Karpas-422 (cell line): Measurements from ENCODE around the gene EGFL7. TPM values are rescaled to one million over a fixed set of nuclear protein-coding genes. Genes with fewer than 3 reads are reported as not detected.

Source experiments
- DNase-seq: peaks from one replicate; pipeline ENCODE4 v3.0.0-alpha.2; 2015
- H2AFZ ChIP-seq: fragments of 200-600 bp; sonication (generic); 2 replicates; pipeline ENCODE4 v1.6.1; 2014; ENCODE audit warnings: antibody characterized with exemption, low read length, mixed read lengths
- H3K27ac ChIP-seq: fragments of 200-600 bp; sonication (generic); 2 replicates; pipeline ENCODE4 v1.5.1; 2014; ENCODE audit warnings: mild to moderate bottlenecking, low read length, moderate library complexity
- H3K27me3 ChIP-seq: fragments of 200-600 bp; sonication (generic); 2 replicates; pipeline ENCODE4 v1.6.1; 2014; ENCODE audit warnings: low read length, mixed read lengths
- H3K36me3 ChIP-seq: fragments of 200-600 bp; sonication (generic); 2 replicates; pipeline ENCODE4 v1.6.1; 2014; ENCODE audit warnings: low read length, mixed read lengths; ENCODE audit not compliant: insufficient read depth
- H3K4me1 ChIP-seq: fragments of 200-600 bp; sonication (generic); 2 replicates; pipeline ENCODE4 v1.6.1; 2014; ENCODE audit warnings: mild to moderate bottlenecking, low read length, mixed read lengths
- H3K4me2 ChIP-seq: fragments of 200-600 bp; sonication (generic); 2 replicates; pipeline ENCODE4 v1.6.1; 2014; ENCODE audit warnings: low read length, low read depth, mild to moderate bottlenecking; ENCODE audit not compliant: poor library complexity, severe bottlenecking
- H3K4me3 ChIP-seq: fragments of 200-600 bp; sonication (generic); 2 replicates; pipeline ENCODE4 v1.5.1; 2014; ENCODE audit warnings: mild to moderate bottlenecking, antibody characterized with exemption, low read length, mixed read lengths
- H3K79me2 ChIP-seq: fragments of 200-600 bp; sonication (generic); 2 replicates; pipeline ENCODE4 v1.6.1; 2014; ENCODE audit warnings: mild to moderate bottlenecking, low read length, mixed read lengths
- H3K9ac ChIP-seq: fragments of 200-600 bp; sonication (generic); 2 replicates; pipeline ENCODE4 v1.6.0; 2014; ENCODE audit warnings: low read length
- H3K9me2 ChIP-seq: fragments of 200-600 bp; sonication (generic), shearing (Covaris generic); replicated peaks from 2 replicates; pipeline ENCODE4 v1.6.0; 2014; ENCODE audit warnings: mild to moderate bottlenecking, low read length, moderate library complexity; ENCODE audit not compliant: insufficient read depth
- H3K9me3 ChIP-seq: fragments of 300-700, 200-600 bp; sonication (generic); 2 replicates; pipeline ENCODE4 v1.6.1; 2014; ENCODE audit warnings: low read length, mixed read lengths
- H4K20me1 ChIP-seq: fragments of 200-600 bp; sonication (generic); 2 replicates; pipeline ENCODE4 v1.6.1; 2014; ENCODE audit warnings: mild to moderate bottlenecking, antibody characterized with exemption, low read length, low read depth; ENCODE audit not compliant: insufficient read depth
- total RNA-seq: library from RNA; depleted of rRNA; stranded (reverse); fragments of >200 nt; shearing (Covaris generic); gene quantifications from 2 replicates; pipeline ENCODE4 v1.2.3, GENCODE V29; 2014; ENCODE audit warnings: low replicate concordance

The EGFL7 gene
- total RNA-seq, 1 experiment from 2014 or later: not detected

DNA sequence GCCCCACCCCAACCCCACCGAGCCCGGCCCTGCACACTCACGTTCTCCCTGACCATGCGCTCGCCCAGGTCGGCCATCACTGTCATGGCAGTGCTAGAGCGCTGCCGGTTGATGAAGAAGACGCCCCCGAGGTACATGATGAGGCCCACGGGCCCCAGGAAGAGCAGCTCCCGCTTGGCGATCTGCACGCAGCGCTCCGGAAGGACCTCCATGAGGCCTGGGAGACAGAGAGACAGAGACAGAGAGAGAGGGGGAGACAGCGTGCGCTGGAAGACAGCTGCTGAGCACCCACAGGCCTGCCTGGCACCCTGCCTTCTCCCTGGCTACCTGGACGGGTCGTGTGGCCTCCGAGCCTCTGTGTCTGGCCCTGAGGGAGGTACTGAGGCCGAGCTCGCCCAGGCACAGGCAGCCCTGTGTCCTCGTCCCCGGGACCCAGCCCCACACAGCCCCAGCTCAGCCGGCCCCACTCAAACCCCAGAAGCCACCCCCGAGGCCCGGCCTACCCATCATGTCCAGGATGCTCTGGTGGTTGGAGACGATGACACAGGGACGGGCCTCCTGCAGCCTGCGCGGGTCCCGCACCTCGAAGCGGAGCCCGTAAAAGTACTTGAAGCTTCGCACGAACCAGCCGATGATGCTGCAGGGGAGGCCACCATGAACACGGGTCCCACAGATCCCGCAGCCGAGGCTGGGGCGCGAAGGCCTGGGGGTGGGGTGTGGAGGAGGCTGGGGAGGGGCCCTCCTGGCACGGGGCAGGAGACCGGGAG lies 14.4 kb downstream of the EGFL7 start:
- no peaks in the 10 kb centered on the region for H3K9me2 ChIP-seq
- H3K79me2 ChIP-seq: no peaks in the 10 kb centered on the region
- no peak for DNase-seq
- no peaks in the 10 kb centered on the region for H3K36me3 ChIP-seq
- no peak overlapping the region for H3K4me2 ChIP-seq
- H3K4me3 ChIP-seq: no peak overlapping the region
- H2AFZ ChIP-seq: no peak overlapping the region
- no peak overlapping the region for H3K27ac ChIP-seq
- H3K27me3 ChIP-seq: no peaks in the 10 kb centered on the region
- no peaks in the 10 kb centered on the region for H3K9me3 ChIP-seq
- H3K9ac ChIP-seq: no peak overlapping the region
- H3K4me1 ChIP-seq: no peaks in the 10 kb centered on the region
- 0 out of 2 replicates have a peak, but pooled peaks cover 8% of the 10 kb centered on the region for H4K20me1 ChIP-seq

DNA sequence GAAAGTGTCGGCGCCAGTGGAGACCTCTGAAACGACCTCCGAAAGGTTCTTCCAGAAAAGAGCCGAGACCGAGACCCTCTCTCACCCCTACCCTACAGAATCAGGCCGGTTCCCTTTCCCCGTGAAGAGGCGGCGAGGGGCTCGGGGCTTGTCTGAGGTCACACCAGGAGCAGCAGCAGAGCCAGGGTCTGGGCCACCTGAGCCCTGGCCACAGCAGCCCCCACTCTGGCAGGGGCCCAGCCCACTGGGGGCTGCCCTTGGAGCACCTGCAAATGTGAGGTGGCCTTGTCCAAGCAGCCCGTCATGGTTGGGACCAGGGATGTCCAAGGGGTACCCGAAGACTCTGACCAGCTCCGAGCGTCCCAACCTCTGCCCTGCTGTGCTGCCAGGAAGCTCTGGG lies 15.3 kb downstream of the EGFL7 start:
- Histone ChIP-seq H3K79me2 (no peaks in the 10 kb centered on the region), H4K20me1 (0 out of 2 replicates have a peak, but pooled peaks cover 10% of the 10 kb centered on the region), H3K4me3 (no peak overlapping the region), H3K27ac (no peak overlapping the region), H3K9me2 (no peaks in the 10 kb centered on the region), H3K27me3 (no peaks in the 10 kb centered on the region), H3K4me2 (no peak overlapping the region), H3K9ac (no peak overlapping the region), H2AFZ (no peak overlapping the region), H3K36me3 (no peaks in the 10 kb centered on the region), H3K9me3 (no peaks in the 10 kb centered on the region), H3K4me1 (no peaks in the 10 kb centered on the region)
- DNase-seq: no peak

DNA sequence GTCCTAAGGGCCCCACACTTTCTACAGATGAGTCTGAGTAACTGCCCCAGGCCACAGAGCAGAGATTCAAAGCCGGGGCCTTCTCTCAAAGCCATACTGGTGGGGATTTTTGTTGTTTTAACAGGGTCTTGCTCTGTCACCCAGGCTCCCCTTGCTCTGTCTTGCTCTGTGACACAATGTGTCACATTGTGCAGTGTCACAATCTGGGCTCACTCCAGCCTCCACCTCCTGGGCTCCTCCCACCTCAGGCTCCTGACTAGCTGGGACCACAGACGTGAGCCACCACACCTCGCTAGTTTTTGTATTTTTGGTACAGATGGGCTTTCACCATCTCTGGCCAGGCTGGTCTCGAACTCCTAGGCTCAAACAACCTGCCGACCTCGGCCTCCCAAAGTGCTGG lies 15.9 kb downstream of the EGFL7 start:
- Histone ChIP-seq H3K27ac (no peak overlapping the region), H2AFZ (no peak overlapping the region), H4K20me1 (0 out of 2 replicates have a peak, but pooled peaks cover 14% of the 10 kb centered on the region), H3K27me3 (no peaks in the 10 kb centered on the region), H3K4me2 (no peak overlapping the region), H3K9ac (no peak overlapping the region), H3K4me1 (no peaks in the 10 kb centered on the region), H3K9me2 (no peaks in the 10 kb centered on the region), H3K36me3 (no peaks in the 10 kb centered on the region), H3K9me3 (no peaks in the 10 kb centered on the region), H3K79me2 (no peaks in the 10 kb centered on the region), H3K4me3 (no peak overlapping the region)
- no peak for DNase-seq

DNA sequence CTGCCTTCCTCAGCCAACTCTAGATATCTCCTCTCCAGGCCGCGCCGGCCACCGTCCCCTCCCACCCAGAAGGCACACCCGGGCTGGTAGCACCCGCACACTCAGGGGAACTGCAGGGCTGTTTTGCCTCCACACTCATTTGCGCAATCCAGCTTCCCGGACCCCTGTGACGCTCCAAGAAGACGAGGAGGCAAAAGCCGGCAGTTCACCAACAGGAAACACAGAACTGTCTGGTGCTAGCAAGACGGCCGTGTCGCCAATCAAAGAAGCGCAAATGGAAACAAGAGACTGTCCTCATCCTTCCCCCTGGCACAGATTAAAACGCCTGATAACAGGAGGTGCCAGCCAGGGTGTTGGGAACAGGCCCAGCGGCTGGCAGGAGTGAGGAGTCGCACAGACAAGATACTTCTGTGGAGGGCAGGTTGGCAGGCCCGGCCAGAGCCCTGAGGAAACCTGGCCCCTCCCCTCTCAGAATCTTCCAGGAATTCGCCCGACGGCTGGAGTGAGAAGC lies 16.8 kb downstream of the EGFL7 start:
- Histone ChIP-seq H2AFZ (no peak overlapping the region), H3K9ac (no peak overlapping the region), H3K4me1 (no peaks in the 10 kb centered on the region), H3K4me2 (no peak overlapping the region), H3K9me3 (no peaks in the 10 kb centered on the region), H4K20me1 (0 out of 2 replicates have a peak, but pooled peaks cover 14% of the 10 kb centered on the region), H3K9me2 (no peaks in the 10 kb centered on the region), H3K79me2 (no peaks in the 10 kb centered on the region), H3K36me3 (no peaks in the 10 kb centered on the region), H3K27me3 (no peaks in the 10 kb centered on the region), H3K27ac (no peak overlapping the region), H3K4me3 (no peak overlapping the region)
- DNase-seq: no peak

DNA sequence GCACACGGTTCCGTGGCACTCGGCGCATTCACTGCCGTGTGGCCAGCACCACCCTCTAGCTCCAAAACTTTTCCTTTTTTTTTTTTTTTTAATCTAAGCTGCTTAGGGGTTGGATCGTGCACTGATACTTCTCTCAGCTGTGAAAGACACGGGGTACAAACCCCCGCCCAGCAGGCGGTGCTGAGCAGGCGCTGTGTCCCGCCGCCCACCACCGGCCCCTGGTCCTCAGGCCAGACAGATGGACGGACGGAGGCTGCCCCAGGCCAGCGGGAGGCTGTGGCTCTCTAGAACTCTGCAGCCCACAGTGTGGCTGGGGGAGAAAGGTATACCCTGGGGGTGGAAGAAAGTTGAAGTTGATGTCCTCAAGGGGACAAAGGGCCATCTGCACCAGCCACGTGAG lies 18.3 kb downstream of the EGFL7 start:
- Histone ChIP-seq H3K9me3 (no peaks in the 10 kb centered on the region), H3K27me3 (no peaks in the 10 kb centered on the region), H3K9ac (no peak overlapping the region), H2AFZ (no peak overlapping the region), H3K36me3 (no peaks in the 10 kb centered on the region), H3K9me2 (no peaks in the 10 kb centered on the region), H3K79me2 (peaks cover 3% of the 10 kb centered on the region), H4K20me1 (peaks cover 19% of the 10 kb centered on the region; the same call in 1 of the 2 replicates), H3K27ac (no peak overlapping the region), H3K4me2 (no peak overlapping the region), H3K4me3 (no peak overlapping the region), H3K4me1 (peaks cover 6% of the 10 kb centered on the region)
- DNase-seq: no peak

DNA sequence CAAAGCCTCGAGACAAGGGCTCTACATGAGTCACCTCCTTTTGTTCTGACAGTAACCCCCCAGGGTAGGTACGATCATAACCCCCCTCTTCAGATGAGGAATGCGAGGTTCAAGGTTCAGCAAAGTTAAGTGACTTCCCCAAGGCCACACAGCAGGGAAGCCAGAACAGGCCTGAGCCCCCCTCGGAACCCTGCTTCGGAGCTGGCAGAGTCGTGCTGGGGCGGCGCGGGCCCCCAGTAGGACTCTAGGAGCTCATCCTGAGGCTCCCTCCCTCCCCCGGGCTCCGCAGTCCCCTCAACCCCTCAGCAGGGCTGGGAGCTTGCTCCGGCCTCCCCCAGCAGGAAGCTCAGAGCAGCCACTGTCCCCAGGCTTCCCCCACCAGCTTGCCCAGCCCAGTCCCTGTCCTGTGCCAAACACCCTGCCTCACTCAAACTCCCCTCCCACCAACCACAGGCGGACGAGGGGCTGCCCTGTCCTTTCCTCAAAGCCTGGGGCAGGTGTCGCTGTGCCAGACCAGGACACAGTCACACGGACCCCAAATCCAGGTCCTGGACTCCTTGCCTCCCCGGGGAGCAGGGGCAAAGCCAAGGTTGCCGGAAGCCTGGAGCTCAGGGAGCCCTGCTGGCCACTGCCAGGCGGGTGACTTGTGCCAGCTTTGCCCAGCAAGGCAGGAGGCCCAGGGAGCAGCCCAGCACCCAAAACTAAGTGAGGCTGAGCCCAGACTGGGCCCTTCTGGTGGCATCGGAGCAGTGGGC lies 19.4 kb downstream of the EGFL7 start:
- Histone ChIP-seq H3K4me1 (peaks cover 11% of the 10 kb centered on the region), H4K20me1 (peaks cover 26% of the 10 kb centered on the region), H3K27me3 (no peaks in the 10 kb centered on the region), H2AFZ (no peak overlapping the region), H3K27ac (no peak overlapping the region), H3K36me3 (no peaks in the 10 kb centered on the region), H3K4me2 (no peak overlapping the region), H3K79me2 (peaks cover 7% of the 10 kb centered on the region), H3K9me3 (no peaks in the 10 kb centered on the region), H3K4me3 (no peak overlapping the region), H3K9ac (no peak overlapping the region), H3K9me2 (no peaks in the 10 kb centered on the region)
- DNase-seq: no peak

DNA sequence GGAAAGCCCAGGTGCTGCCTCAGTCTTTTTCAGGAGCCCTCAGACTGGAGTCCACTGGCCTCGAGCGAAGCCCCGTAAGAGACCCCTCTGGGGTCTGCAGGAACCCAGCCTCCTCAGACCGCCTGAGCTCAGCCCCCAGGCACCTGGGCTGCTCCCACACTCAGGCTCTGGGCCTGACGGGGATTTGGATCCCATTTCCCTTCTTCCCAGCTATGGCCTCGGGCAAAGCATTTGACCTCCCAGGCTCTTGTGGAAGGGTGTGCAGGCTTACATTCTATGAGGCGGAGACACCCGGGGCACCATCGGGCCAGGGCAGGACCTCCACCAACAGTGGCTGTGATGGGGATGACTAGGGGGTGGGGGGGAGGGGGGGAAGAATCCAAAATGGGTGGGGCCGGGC lies 20.0 kb downstream of the EGFL7 start:
- peaks cover 7% of the 10 kb centered on the region for H3K79me2 ChIP-seq
- H3K9ac ChIP-seq: no peak overlapping the region
- H3K4me3 ChIP-seq: no peak overlapping the region
- no peak overlapping the region for H2AFZ ChIP-seq
- H3K27me3 ChIP-seq: no peaks in the 10 kb centered on the region
- H3K9me3 ChIP-seq: no peaks in the 10 kb centered on the region
- DNase-seq: no peak
- H3K4me1 ChIP-seq: peaks cover 14% of the 10 kb centered on the region
- no peak overlapping the region for H3K27ac ChIP-seq
- H3K9me2 ChIP-seq: no peaks in the 10 kb centered on the region
- H3K36me3 ChIP-seq: no peaks in the 10 kb centered on the region
- H3K4me2 ChIP-seq: no peak overlapping the region
- H4K20me1 ChIP-seq: peaks cover 26% of the 10 kb centered on the region

DNA sequence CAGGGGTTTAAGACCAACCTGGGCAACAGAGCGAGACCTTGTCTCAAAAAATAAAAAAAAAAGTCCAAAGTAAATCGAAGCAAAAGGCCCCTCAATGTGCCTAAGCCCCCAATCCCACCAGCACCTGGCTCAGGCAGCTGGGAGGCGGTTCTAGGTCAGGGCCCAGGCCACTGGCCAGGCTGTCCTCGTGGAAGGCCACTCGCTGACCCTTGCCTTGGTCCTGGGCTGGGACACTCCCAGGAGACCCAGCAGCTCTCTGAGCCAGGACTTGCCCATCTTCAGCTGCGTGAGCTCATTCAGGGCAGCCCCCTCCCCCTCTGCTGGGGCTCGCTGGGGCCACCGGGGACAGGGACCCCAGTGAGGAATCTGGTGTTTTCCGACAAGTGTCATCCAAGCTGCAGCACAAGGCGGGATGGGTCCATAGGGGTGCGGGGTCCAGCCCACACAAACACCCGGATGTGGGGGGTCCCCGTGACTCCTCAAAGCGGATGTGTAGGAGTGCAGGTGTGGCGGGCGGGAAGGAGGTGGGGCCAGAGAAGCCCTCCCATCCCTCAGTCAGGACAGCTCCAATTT lies 20.5 kb downstream of the EGFL7 start:
- no peak overlapping the region for H2AFZ ChIP-seq
- no peaks in the 10 kb centered on the region for H3K36me3 ChIP-seq
- H3K4me1 ChIP-seq: peaks cover 14% of the 10 kb centered on the region
- H3K79me2 ChIP-seq: peaks cover 7% of the 10 kb centered on the region
- H3K4me2 ChIP-seq: no peak overlapping the region
- no peaks in the 10 kb centered on the region for H3K9me3 ChIP-seq
- peaks cover 26% of the 10 kb centered on the region for H4K20me1 ChIP-seq
- H3K9ac ChIP-seq: no peak overlapping the region
- DNase-seq: no peak
- no peaks in the 10 kb centered on the region for H3K9me2 ChIP-seq
- no peaks in the 10 kb centered on the region for H3K27me3 ChIP-seq
- no peak overlapping the region for H3K27ac ChIP-seq
- H3K4me3 ChIP-seq: no peak overlapping the region
